ENCODE data around the gene PCBD2.
A peak's percentile ranks its signal among the peaks of the same experiment; 100 is the strongest.
"Not testable (repeated sequence)": the region's sequence is repeated elsewhere in the genome, so short reads cannot be mapped to it uniquely, and the experiment has no call there.

Gene PCBD2

GRCh38 chr5:134887593-134888159 lies 17.3 kb upstream of the PCBD2 start:
- Histone ChIP-seq H3K4me1 (ENCODE audit: control insufficient read depth, insufficient read depth, low read length) (no peaks in the 10 kb centered on the region), H3K36me3 (ENCODE audit: control insufficient read depth, insufficient read depth, low read length) (no peaks in the 10 kb centered on the region), H3K27me3 (ENCODE audit: control insufficient read depth, insufficient read depth, low read length) (no peaks in the 10 kb centered on the region), H3K9ac (ENCODE audit: low read length) (no peak overlapping the region), H3K9me3 (ENCODE audit: control insufficient read depth, low read length) (no peaks in the 10 kb centered on the region), H3K4me3 (ENCODE audit: low read length) (no peak overlapping the region)

GRCh38 chr5:134889335-134889734 lies 15.6 kb upstream of the PCBD2 start:
- H3K27me3 ChIP-seq (ENCODE audit: control insufficient read depth, insufficient read depth, low read length), result no peaks in the 10 kb centered on the region
- H3K9ac ChIP-seq (ENCODE audit: low read length), result no peak overlapping the region
- H3K4me1 ChIP-seq (ENCODE audit: control insufficient read depth, insufficient read depth, low read length), result no peaks in the 10 kb centered on the region
- H3K9me3 ChIP-seq (ENCODE audit: control insufficient read depth, low read length), result no peaks in the 10 kb centered on the region
- H3K36me3 ChIP-seq (ENCODE audit: control insufficient read depth, insufficient read depth, low read length), result no peaks in the 10 kb centered on the region
- no peak overlapping the region for H3K4me3 ChIP-seq (ENCODE audit: low read length)

GRCh38 chr5:134891473-134891872 lies 13.5 kb upstream of the PCBD2 start:
- no peak overlapping the region for H3K9ac ChIP-seq (ENCODE audit: low read length)
- H3K9me3 ChIP-seq (ENCODE audit: control insufficient read depth, low read length), result no peaks in the 10 kb centered on the region
- no peaks in the 10 kb centered on the region for H3K36me3 ChIP-seq (ENCODE audit: control insufficient read depth, insufficient read depth, low read length)
- H3K4me3 ChIP-seq (ENCODE audit: low read length), result no peak overlapping the region
- H3K4me1 ChIP-seq (ENCODE audit: control insufficient read depth, insufficient read depth, low read length), result no peaks in the 10 kb centered on the region
- H3K27me3 ChIP-seq (ENCODE audit: control insufficient read depth, insufficient read depth, low read length), result no peaks in the 10 kb centered on the region

GRCh38 chr5:134892282-134892681 lies 12.6 kb upstream of the PCBD2 start:
- no peaks in the 10 kb centered on the region for H3K36me3 ChIP-seq (ENCODE audit: control insufficient read depth, insufficient read depth, low read length)

GRCh38 chr5:134892926-134893325 lies 12.0 kb upstream of the PCBD2 start:
- Histone ChIP-seq H3K4me3 (ENCODE audit: low read length) (no peak overlapping the region), H3K9ac (ENCODE audit: low read length) (no peak overlapping the region), H3K36me3 (ENCODE audit: control insufficient read depth, insufficient read depth, low read length) (no peaks in the 10 kb centered on the region), H3K4me1 (ENCODE audit: control insufficient read depth, insufficient read depth, low read length) (no peaks in the 10 kb centered on the region), H3K27me3 (ENCODE audit: control insufficient read depth, insufficient read depth, low read length) (no peaks in the 10 kb centered on the region), H3K9me3 (ENCODE audit: control insufficient read depth, low read length) (no peaks in the 10 kb centered on the region)

More at GRCh38 chr5:134892282-134892681, 12.6 kb upstream of the PCBD2 start:
- no peaks in the 10 kb centered on the region for H3K27me3 ChIP-seq (ENCODE audit: control insufficient read depth, insufficient read depth, low read length)
- no peaks in the 10 kb centered on the region for H3K9me3 ChIP-seq (ENCODE audit: control insufficient read depth, low read length)
- H3K9ac ChIP-seq (ENCODE audit: low read length), result no peak overlapping the region
- H3K4me3 ChIP-seq (ENCODE audit: low read length), result no peak overlapping the region
- no peaks in the 10 kb centered on the region for H3K4me1 ChIP-seq (ENCODE audit: control insufficient read depth, insufficient read depth, low read length)

- Histone ChIP-seq H3K4me3 (ENCODE audit: low read length) (no peak overlapping the region), H3K4me1 (ENCODE audit: control insufficient read depth, insufficient read depth, low read length) (no peaks in the 10 kb centered on the region), H3K9me3 (ENCODE audit: control insufficient read depth, low read length) (no peaks in the 10 kb centered on the region), H3K36me3 (ENCODE audit: control insufficient read depth, insufficient read depth, low read length) (no peaks in the 10 kb centered on the region), H3K27me3 (ENCODE audit: control insufficient read depth, insufficient read depth, low read length) (no peaks in the 10 kb centered on the region), H3K9ac (ENCODE audit: low read length) (no peak overlapping the region)
Measured at GRCh38 chr5:134893748-134894505, 11.0 kb upstream of the PCBD2 start.

- no peaks in the 10 kb centered on the region for H3K27me3 ChIP-seq (ENCODE audit: control insufficient read depth, insufficient read depth, low read length)
- no peaks in the 10 kb centered on the region for H3K9me3 ChIP-seq (ENCODE audit: control insufficient read depth, low read length)
- no peak overlapping the region for H3K9ac ChIP-seq (ENCODE audit: low read length)
- H3K4me1 ChIP-seq (ENCODE audit: control insufficient read depth, insufficient read depth, low read length), result no peaks in the 10 kb centered on the region
- no peak overlapping the region for H3K4me3 ChIP-seq (ENCODE audit: low read length)
- no peaks in the 10 kb centered on the region for H3K36me3 ChIP-seq (ENCODE audit: control insufficient read depth, insufficient read depth, low read length)
Measured at GRCh38 chr5:134902071-134902801, 2.7 kb upstream of the PCBD2 start.

GRCh38 chr5:134905246-134905996 lies 490 bp downstream of the PCBD2 start:
- H3K4me3 ChIP-seq (ENCODE audit: low read length), result peak overlapping the region; percentile 44
- H3K9me3 ChIP-seq (ENCODE audit: control insufficient read depth, low read length), result no peaks in the 10 kb centered on the region
- H3K4me1 ChIP-seq (ENCODE audit: control insufficient read depth, insufficient read depth, low read length), result no peaks in the 10 kb centered on the region
- no peaks in the 10 kb centered on the region for H3K36me3 ChIP-seq (ENCODE audit: control insufficient read depth, insufficient read depth, low read length)
- no peaks in the 10 kb centered on the region for H3K27me3 ChIP-seq (ENCODE audit: control insufficient read depth, insufficient read depth, low read length)
- peak overlapping the region; percentile 94 for H3K9ac ChIP-seq (ENCODE audit: low read length)

- peaks cover 8% of the 10 kb centered on the region for H3K4me1 ChIP-seq (ENCODE audit: control insufficient read depth, insufficient read depth, low read length)
- no peak overlapping the region for H3K9ac ChIP-seq (ENCODE audit: low read length)
- no peaks in the 10 kb centered on the region for H3K27me3 ChIP-seq (ENCODE audit: control insufficient read depth, insufficient read depth, low read length)
- H3K9me3 ChIP-seq (ENCODE audit: control insufficient read depth, low read length), result no peaks in the 10 kb centered on the region
- no peaks in the 10 kb centered on the region for H3K36me3 ChIP-seq (ENCODE audit: control insufficient read depth, insufficient read depth, low read length)
- no peak overlapping the region for H3K4me3 ChIP-seq (ENCODE audit: low read length)
Measured at GRCh38 chr5:134906811-134907210, 1.9 kb downstream of the PCBD2 start.

- not testable (repeated sequence) for H3K4me3 ChIP-seq (ENCODE audit: low read length); H3K9ac ChIP-seq (ENCODE audit: low read length); H3K36me3 ChIP-seq (ENCODE audit: control insufficient read depth, insufficient read depth, low read length); H3K27me3 ChIP-seq (ENCODE audit: control insufficient read depth, insufficient read depth, low read length); H3K4me1 ChIP-seq (ENCODE audit: control insufficient read depth, insufficient read depth, low read length); H3K9me3 ChIP-seq (ENCODE audit: control insufficient read depth, low read length)
Measured at GRCh38 chr5:134910752-134911151, 5.8 kb downstream of the PCBD2 start.

GRCh38 chr5:134911285-134912206 lies 6.6 kb downstream of the PCBD2 start:
- H3K36me3 ChIP-seq (ENCODE audit: control insufficient read depth, insufficient read depth, low read length), result no peaks in the 10 kb centered on the region

More at GRCh38 chr5:134911285-134912206, 6.6 kb downstream of the PCBD2 start:
- no peak overlapping the region for H3K9ac ChIP-seq (ENCODE audit: low read length)
- no peaks in the 10 kb centered on the region for H3K27me3 ChIP-seq (ENCODE audit: control insufficient read depth, insufficient read depth, low read length)
- H3K4me3 ChIP-seq (ENCODE audit: low read length), result no peak overlapping the region
- peaks cover 9% of the 10 kb centered on the region for H3K4me1 ChIP-seq (ENCODE audit: control insufficient read depth, insufficient read depth, low read length)
- H3K9me3 ChIP-seq (ENCODE audit: control insufficient read depth, low read length), result no peaks in the 10 kb centered on the region

All from mucosa of stomach (tissue), 1 donor.